ENCODE measurements around the gene FLAD1.

The FLAD1 gene

GRCh38 chr1:155035936-155036335, 52.8 kb downstream of the FLAD1 start:
- Histone ChIP-seq H3K4me3 (ENCODE audit: low read depth in 1 of 2, low read length in 2 of 2) (no peak overlapping the region), H3K9ac (ENCODE audit: low read depth in 1 of 2, low read length in 2 of 2) (no peak overlapping the region), H3K4me1 (ENCODE audit: control insufficient read depth in 1 of 2, insufficient read depth in 2 of 2, low read length in 2 of 2) (peaks cover 16 to 20% of the 10 kb centered on the region in 2 donors), H3K27ac (ENCODE audit: low read depth, low read length) (no peak overlapping the region), H3K27me3 (ENCODE audit: control insufficient read depth in 1 of 2, insufficient read depth in 2 of 2, low read length in 2 of 2) (no peaks in the 10 kb centered on the region), H3K36me3 (ENCODE audit: control insufficient read depth in 1 of 2, insufficient read depth in 2 of 2, low read length in 2 of 2) (no peaks in the 10 kb centered on the region), H3K9me3 (ENCODE audit: control insufficient read depth in 1 of 2, low read length in 2 of 2) (no peaks in the 10 kb centered on the region)

GRCh38 chr1:155037043-155037442, 53.9 kb downstream of the FLAD1 start:
- no peaks in the 10 kb centered on the region for H3K36me3 ChIP-seq (ENCODE audit: control insufficient read depth in 1 of 2, insufficient read depth in 2 of 2, low read length in 2 of 2)
- H3K4me3 ChIP-seq (ENCODE audit: low read depth in 1 of 2, low read length in 2 of 2): no peak overlapping the region
- H3K9ac ChIP-seq (ENCODE audit: low read depth in 1 of 2, low read length in 2 of 2): no peak overlapping the region
- no peaks in the 10 kb centered on the region for H3K9me3 ChIP-seq (ENCODE audit: control insufficient read depth in 1 of 2, low read length in 2 of 2)
- H3K4me1 ChIP-seq (ENCODE audit: control insufficient read depth in 1 of 2, insufficient read depth in 2 of 2, low read length in 2 of 2): peaks cover 16 to 20% of the 10 kb centered on the region in 2 donors
- H3K27ac ChIP-seq (ENCODE audit: low read depth, low read length): no peak overlapping the region
- no peaks in the 10 kb centered on the region for H3K27me3 ChIP-seq (ENCODE audit: control insufficient read depth in 1 of 2, insufficient read depth in 2 of 2, low read length in 2 of 2)

GRCh38 chr1:155037851-155038441, 54.8 kb downstream of the FLAD1 start:
- peaks cover 19 to 24% of the 10 kb centered on the region in 2 donors for H3K4me1 ChIP-seq (ENCODE audit: control insufficient read depth in 1 of 2, insufficient read depth in 2 of 2, low read length in 2 of 2)
- no peaks in the 10 kb centered on the region for H3K36me3 ChIP-seq (ENCODE audit: control insufficient read depth in 1 of 2, insufficient read depth in 2 of 2, low read length in 2 of 2)
- no peaks in the 10 kb centered on the region for H3K9me3 ChIP-seq (ENCODE audit: control insufficient read depth in 1 of 2, low read length in 2 of 2)
- H3K4me3 ChIP-seq (ENCODE audit: low read depth in 1 of 2, low read length in 2 of 2): no peak overlapping the region
- no peak overlapping the region for H3K9ac ChIP-seq (ENCODE audit: low read depth in 1 of 2, low read length in 2 of 2)
- H3K27me3 ChIP-seq (ENCODE audit: control insufficient read depth in 1 of 2, insufficient read depth in 2 of 2, low read length in 2 of 2): no peaks in the 10 kb centered on the region
- no peak overlapping the region for H3K27ac ChIP-seq (ENCODE audit: low read depth, low read length)

- Histone ChIP-seq H3K27me3 (ENCODE audit: control insufficient read depth in 1 of 2, insufficient read depth in 2 of 2, low read length in 2 of 2) (no peaks in the 10 kb centered on the region), H3K4me1 (ENCODE audit: control insufficient read depth in 1 of 2, insufficient read depth in 2 of 2, low read length in 2 of 2) (peaks cover 26 to 30% of the 10 kb centered on the region in 2 donors), H3K9me3 (ENCODE audit: control insufficient read depth in 1 of 2, low read length in 2 of 2) (no peaks in the 10 kb centered on the region), H3K36me3 (ENCODE audit: control insufficient read depth in 1 of 2, insufficient read depth in 2 of 2, low read length in 2 of 2) (no peaks in the 10 kb centered on the region), H3K4me3 (ENCODE audit: low read depth in 1 of 2, low read length in 2 of 2) (no peak overlapping the region), H3K9ac (ENCODE audit: low read depth in 1 of 2, low read length in 2 of 2) (peak overlapping the region; percentile 0 to 25), H3K27ac (ENCODE audit: low read depth, low read length) (no peak overlapping the region)
Observed at GRCh38 chr1:155038602-155039307, 55.6 kb downstream of the FLAD1 start.

- H3K4me1 ChIP-seq (ENCODE audit: control insufficient read depth in 1 of 2, insufficient read depth in 2 of 2, low read length in 2 of 2): peaks cover 31 to 35% of the 10 kb centered on the region in 2 donors
- no peak overlapping the region for H3K27ac ChIP-seq (ENCODE audit: low read depth, low read length)
- H3K27me3 ChIP-seq (ENCODE audit: control insufficient read depth in 1 of 2, insufficient read depth in 2 of 2, low read length in 2 of 2): no peaks in the 10 kb centered on the region
- no peaks in the 10 kb centered on the region for H3K9me3 ChIP-seq (ENCODE audit: control insufficient read depth in 1 of 2, low read length in 2 of 2)
- peak overlapping the region in 1 of 2 donors; percentile 25 for H3K9ac ChIP-seq (ENCODE audit: low read depth in 1 of 2, low read length in 2 of 2)
- no peaks in the 10 kb centered on the region for H3K36me3 ChIP-seq (ENCODE audit: control insufficient read depth in 1 of 2, insufficient read depth in 2 of 2, low read length in 2 of 2)
- no peak overlapping the region for H3K4me3 ChIP-seq (ENCODE audit: low read depth in 1 of 2, low read length in 2 of 2)
Observed at GRCh38 chr1:155039308-155039669, 56.1 kb downstream of the FLAD1 start.

- no peaks in the 10 kb centered on the region for H3K27me3 ChIP-seq (ENCODE audit: control insufficient read depth in 1 of 2, insufficient read depth in 2 of 2, low read length in 2 of 2)
- H3K9me3 ChIP-seq (ENCODE audit: control insufficient read depth in 1 of 2, low read length in 2 of 2): no peaks in the 10 kb centered on the region
- H3K9ac ChIP-seq (ENCODE audit: low read depth in 1 of 2, low read length in 2 of 2): no peak overlapping the region
- no peaks in the 10 kb centered on the region for H3K36me3 ChIP-seq (ENCODE audit: control insufficient read depth in 1 of 2, insufficient read depth in 2 of 2, low read length in 2 of 2)
- H3K27ac ChIP-seq (ENCODE audit: low read depth, low read length): no peak overlapping the region
- no peak overlapping the region for H3K4me3 ChIP-seq (ENCODE audit: low read depth in 1 of 2, low read length in 2 of 2)
- peaks cover 37 to 47% of the 10 kb centered on the region in 2 donors for H3K4me1 ChIP-seq (ENCODE audit: control insufficient read depth in 1 of 2, insufficient read depth in 2 of 2, low read length in 2 of 2)
Observed at GRCh38 chr1:155040358-155041093, 57.4 kb downstream of the FLAD1 start.
